Body of pancreas (tissue), 4 donors: ENCODE results near the gene HDAC11.

Source experiments
- POLR2A ChIP-seq, 3 donors: fragments of 450-650 bp; IDR thresholded peaks; one replicate each; pipeline ENCODE4 v1.6.1; 2016; ENCODE audit warnings: antibody characterized with exemption in 3 of 3, mild to moderate bottlenecking in 2 of 3
- TF ChIP-seq, protein P1 (sequence below), 7 experiments: fragments of 450-650 bp in 4 of 7; fragments of 200-600 bp in 3 of 7; sonication (generic) in 3 of 7; IDR thresholded peaks; one replicate each; pipeline ENCODE4 v1.5.1; 2016 to 2019; ENCODE audit warnings: antibody characterized with exemption in 7 of 7

DNA sequence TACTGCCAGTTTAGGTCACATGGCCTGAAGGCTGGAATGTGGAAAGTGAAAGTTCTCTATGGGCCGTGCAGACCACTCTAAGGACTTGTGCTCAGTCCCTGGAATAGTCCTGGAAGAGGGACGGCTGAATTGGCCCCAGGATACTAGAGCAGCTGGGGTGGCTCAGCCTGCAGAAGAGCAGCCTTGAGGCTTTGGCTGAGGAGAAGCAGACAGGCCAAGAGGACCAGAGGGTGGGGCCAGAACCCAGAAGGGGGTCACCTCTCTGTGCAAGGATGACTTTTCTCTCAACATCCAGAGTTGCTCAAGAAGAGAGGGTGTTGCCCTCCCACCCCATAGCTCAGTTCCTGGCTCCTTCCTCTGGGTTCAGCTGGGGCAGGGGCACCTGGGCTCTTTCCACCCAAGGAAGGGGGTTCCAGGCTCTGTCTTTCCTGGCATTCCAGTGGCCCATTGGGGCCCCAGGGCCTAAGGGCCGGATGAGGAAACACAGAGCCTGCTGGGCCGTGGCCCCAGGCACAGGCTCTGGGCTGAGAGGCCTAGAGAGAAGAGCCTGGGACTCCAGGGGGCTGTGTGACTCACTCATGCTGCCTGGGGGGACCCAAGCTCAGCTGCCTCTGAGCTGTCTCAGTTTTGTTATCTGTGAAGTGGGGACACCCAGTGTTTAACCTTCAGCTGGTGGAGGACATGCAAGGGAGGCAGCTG is 60.3 kb downstream of the HDAC11 start:
- TF ChIP-seq, protein P1, sequence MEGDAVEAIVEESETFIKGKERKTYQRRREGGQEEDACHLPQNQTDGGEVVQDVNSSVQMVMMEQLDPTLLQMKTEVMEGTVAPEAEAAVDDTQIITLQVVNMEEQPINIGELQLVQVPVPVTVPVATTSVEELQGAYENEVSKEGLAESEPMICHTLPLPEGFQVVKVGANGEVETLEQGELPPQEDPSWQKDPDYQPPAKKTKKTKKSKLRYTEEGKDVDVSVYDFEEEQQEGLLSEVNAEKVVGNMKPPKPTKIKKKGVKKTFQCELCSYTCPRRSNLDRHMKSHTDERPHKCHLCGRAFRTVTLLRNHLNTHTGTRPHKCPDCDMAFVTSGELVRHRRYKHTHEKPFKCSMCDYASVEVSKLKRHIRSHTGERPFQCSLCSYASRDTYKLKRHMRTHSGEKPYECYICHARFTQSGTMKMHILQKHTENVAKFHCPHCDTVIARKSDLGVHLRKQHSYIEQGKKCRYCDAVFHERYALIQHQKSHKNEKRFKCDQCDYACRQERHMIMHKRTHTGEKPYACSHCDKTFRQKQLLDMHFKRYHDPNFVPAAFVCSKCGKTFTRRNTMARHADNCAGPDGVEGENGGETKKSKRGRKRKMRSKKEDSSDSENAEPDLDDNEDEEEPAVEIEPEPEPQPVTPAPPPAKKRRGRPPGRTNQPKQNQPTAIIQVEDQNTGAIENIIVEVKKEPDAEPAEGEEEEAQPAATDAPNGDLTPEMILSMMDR (IDR thresholded peaks at IDR 0.05) = no peak
- no peak for TF ChIP-seq POLR2A (IDR thresholded peaks at IDR 0.05)
